Stimulated activated naive CD8-positive, alpha-beta T cell treated with anti-CD3 and anti-CD28 coated beads, Interleukin-15, Interleukin-2, amounts not matched to agents 100 U/mL and 50 U/mL, for 24 hours (primary cell): ENCODE measurements around the gene CARD14.
"Not testable (repeated sequence)": the region's sequence is repeated elsewhere in the genome, so short reads cannot be mapped to it uniquely, and the experiment has no call there.

ENCODE experiments used
- ATAC-seq: fragments of 150-1000 bp; cut with Tn5 transposase; one replicate; pipeline ENCODE4 v1.10.0; 2021
- DNase-seq: peaks from one replicate; pipeline ENCODE4 v3.0.0; 2021

The CARD14 gene

DNA sequence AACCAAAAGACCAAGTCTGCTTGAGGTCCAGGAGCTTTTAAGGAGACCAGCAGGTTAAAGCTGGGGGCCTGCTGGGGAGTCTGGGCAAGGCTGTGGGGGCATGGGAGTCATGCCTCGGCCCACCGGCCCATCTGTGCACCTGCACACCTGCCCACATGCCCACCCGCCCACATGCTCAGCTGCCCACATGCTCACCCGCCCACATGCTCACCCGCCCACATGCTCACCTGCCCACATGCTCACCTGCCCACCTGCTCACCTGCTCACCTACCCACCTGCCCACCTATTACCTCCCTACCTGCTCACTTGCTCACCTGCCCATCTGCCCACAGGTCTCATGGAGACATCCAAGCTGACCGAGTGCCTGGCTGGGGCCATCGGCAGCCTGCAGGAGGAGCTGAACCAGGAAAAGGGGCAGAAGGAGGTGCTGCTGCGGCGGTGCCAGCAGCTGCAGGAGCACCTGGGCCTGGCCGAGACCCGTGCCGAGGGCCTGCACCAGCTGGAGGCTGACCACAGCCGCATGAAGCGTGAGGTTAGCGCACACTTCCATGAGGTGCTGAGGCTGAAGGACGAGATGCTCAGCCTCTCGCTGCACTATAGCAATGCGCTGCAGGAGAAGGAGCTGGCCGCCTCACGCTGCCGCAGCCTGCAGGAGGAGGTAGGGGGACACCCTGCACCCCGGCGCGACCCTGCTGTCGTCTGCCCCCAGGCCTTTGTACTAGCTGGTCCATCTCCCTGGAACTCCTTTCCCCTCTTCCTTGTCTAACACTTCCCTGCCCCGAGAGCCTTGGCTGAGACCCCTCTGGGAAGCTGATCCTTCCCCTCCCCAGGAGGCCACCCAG is 14.0 kb downstream of the CARD14 start:
- no peak for ATAC-seq
- DNase-seq, result no peak

DNA sequence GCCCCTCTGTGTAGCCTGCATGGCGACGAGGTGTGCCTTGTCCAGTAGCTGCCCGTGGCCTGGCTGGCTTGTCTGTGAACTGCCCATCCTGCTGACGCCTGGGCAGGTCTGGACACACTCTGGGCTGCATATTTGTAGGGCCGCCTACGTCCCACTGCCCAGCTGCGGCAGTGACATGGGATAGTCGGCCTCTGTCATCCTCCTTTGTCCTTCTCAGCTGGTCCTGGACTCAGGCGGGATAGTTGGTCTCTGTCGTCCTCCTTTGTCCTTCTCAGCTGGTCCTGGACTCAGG is 14.5 kb downstream of the CARD14 start:
- ATAC-seq (no peak), DNase-seq (no peak)

DNA sequence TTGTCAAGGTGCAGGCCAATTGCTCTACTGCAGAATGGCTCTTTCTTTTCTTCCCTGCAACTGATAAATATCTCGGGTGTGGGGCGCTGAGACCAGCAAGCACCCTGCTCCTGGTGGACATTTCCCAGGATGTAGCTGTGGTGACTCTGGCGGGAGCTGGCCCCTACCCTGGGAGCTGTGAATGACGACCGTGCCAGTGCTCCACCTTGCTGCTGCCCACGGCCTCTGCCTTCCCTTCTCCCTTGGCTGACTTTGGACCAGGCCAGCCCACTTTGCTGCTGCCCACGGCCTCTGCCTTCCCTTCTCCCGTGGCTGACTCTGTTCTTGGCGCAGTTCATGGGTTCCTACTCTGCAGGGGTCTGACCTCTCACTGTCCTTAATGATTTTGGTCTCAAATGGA is 16.1 kb downstream of the CARD14 start:
- ATAC-seq (no peak), DNase-seq (no peak)

DNA sequence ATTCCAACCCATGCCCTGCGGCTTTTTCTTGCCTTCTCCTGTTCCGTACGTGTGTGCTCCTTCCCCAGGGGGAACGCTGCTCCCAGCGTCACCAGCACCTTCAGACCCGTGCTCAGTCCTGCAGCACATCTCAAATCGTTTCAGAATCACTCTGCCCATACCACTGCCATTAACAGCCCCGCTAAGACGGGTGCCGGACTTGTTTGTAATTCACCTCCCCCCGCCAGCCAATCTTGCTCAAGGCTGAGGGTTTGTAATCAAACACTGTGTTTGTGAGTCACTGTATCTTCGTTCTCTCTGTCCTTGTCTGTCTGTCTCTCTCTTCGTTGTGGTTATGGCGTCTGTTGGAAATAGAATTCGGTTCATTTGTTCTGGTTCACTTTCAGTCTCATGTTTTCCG is 17.3 kb downstream of the CARD14 start:
- DNase-seq (no peak), ATAC-seq (no peak)

DNA sequence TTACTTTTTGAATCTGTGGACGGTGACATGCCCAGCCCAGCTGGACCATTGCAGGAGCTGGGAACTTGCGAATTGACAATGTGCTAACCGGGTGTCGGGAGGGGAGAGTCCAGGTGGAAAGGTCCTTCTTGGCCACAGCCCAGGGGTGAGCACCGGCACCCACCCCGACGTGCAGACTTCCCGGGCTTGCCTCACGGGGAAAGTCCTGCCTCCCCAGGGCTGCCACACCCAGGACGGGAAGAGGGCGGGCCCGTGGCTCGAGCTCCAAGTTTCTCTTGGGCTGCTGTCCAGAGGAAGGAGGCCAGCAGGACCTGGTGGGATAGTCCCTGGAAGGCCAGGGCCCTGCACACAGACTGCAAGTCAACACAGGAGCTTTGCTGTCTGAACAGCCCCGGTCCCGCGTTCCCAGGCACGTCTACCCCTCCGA is 17.7 kb downstream of the CARD14 start:
- no peak for DNase-seq

DNA sequence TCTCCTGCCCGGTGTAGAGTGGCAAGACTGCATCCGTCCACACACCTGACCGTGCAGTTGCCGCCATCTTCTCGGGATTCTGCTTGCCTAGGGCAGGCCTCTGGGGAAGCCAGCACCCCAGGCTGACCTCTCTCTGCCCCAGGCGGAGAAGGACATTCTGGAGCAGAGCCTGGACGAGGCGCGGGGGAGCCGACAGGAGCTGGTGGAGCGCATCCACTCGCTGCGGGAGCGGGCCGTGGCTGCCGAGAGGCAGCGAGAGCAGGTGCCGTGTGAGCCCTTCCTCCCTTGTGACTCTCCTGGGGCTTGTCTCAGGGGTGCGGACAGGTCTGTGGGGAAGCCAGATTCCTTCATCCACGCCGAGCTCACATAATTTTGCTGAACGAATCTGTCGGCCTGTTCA is 19.8 kb downstream of the CARD14 start:
- ATAC-seq (no peak), DNase-seq (no peak)

More for the DNA sequence above, 17.7 kb downstream of the CARD14 start:
- no peak for ATAC-seq

DNA sequence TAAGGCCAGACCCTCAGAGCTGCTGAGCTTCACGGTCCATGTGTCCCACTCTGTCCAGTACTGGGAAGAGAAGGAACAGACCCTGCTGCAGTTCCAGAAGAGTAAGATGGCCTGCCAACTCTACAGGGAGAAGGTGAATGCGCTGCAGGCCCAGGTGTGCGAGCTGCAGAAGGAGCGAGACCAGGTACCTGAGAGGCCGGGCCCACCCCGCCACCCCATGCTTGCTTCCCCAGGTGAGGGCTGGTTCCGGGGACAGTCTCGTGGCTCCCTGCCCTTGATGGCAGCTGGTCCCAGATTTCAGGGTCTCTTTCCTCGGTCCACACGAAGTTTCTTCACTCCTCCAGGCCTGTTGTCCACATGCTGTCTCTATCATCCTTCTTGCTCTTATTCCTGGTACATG is 20.9 kb downstream of the CARD14 start:
- DNase-seq, result no peak
- no peak for ATAC-seq

DNA sequence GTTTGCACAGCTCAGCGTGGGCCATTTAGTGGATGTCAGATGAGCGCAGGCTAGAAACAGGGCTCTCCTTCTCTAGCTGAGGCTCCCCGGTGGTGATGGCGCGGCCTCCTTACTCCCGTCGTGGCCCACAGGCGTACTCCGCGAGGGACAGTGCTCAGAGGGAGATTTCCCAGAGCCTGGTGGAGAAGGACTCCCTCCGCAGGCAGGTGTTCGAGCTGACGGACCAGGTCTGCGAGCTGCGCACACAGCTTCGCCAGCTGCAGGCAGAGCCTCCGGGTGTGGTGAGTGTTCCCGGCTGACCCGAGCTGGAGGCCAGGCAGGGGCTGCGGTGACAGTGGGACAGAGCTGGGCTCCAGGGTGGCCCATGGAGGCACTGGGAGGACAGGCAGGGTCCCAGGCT is 21.4 kb downstream of the CARD14 start:
- DNase-seq (no peak), ATAC-seq (no peak)

DNA sequence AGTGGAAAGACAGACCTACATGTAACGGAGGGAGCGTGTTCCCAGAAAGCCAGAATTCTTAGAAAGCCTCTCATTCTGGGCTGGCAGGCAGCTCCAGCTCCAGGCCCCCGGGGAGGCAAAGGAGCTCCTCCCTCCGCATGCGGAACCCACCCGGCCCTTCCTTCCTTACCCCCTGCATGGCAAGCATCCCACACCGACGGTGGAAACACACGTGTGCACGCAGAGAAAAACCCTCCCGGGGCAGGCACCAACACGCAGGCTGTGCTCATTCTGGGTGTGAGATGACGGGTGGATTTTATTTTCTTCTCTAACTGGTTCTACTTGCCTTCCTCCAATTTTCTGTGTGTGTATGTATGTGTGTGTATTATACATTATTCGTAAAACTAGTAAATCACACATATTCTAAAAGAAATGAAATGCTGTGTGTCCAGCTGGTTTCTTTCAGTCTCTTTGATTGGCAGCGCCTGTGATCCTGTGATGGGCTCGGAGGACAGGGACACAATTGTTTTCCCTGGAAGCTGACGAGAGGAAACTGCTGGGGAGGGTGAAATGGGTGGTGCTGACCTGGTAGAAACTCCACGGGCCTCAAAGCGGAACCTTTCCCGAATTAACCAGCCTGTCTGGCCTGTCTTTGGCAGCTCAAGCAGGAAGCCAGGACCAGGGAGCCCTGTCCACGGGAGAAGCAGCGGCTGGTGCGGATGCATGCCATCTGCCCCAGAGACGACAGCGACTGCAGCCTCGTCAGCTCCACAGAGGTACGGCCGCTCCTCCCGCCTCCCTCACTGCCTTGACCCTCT is 22.2 kb downstream of the CARD14 start:
- DNase-seq (no peak), ATAC-seq (no peak)

DNA sequence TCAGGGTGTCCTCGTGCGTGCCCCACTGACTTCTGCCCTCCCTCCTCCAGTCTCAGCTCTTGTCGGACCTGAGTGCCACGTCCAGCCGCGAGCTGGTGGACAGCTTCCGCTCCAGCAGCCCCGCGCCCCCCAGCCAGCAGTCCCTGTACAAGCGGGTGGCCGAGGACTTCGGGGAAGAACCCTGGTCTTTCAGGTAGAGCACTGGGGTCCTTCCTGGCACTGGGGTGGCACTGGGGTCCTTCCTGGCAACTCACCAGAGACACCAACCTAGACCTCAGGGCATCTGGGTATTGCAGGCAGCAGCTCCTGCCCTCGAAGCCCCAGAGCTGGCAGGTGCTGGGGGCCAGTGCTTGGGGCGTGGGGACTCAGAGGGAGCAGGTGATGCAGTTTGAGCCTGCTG is 25.3 kb downstream of the CARD14 start:
- no peak for DNase-seq
- ATAC-seq, result no peak

DNA sequence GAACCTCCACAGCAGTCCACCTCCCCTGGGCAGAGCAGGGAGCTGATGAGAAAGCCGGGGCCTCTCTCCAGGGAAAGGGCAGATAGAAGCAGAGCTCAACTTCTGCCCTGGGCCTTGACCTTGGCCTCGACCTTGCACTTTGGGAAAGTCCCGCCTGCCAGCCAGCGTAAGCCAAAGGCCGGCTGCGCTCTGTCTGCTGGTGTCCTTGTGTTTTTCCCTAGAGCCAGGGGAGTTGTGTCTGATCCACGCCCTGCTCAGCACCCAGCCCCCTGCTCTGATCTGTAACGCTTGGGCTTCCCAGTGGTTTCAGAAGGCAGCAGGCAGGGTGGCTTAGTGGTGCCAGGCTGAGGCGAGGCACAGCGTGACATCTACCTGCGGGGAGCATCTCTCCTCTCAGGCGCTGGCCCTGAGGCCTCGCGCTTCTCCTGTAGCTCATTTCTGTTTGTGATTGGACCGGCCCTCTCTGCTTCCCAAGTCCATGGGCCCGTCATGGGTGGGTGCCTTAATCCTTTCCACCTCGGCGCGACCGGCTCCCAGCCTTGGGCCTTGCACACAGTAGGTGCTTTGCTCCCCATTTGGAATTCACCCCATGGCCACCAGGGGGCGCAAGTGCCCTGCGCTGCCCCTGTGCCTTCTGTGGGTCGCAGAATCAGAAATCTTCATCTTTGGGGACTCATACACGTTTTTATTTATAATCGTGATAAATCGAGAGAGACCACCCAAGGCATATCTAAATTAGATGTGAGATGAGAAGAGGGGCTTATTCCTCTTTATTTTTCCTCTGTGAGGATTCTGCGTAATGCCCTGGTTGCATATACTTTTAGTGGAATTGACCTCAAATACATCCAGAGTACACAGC is 26.1 kb downstream of the CARD14 start:
- DNase-seq (peak; percentile 67), ATAC-seq (no peak)

DNA sequence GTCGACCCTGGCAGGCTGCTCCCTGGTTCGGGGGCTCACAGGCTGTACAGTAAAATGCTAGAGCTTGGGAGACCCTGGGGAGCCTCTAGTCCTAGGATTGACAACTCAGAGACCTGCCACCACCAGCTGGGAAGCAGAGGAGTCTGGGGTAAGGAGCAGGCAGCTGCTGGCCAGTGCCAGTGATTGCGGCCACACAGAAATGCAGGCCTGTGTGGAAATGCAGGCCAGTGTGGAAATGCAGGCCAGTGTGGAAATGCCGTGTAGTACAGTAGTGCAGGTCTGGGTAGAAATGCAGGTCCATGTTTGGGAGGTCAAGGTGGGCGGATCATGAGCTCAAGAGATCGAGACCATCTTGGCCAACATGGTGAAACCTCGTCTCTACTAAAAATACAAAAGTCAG is 26.8 kb downstream of the CARD14 start:
- ATAC-seq (no peak), DNase-seq (no peak)

DNA sequence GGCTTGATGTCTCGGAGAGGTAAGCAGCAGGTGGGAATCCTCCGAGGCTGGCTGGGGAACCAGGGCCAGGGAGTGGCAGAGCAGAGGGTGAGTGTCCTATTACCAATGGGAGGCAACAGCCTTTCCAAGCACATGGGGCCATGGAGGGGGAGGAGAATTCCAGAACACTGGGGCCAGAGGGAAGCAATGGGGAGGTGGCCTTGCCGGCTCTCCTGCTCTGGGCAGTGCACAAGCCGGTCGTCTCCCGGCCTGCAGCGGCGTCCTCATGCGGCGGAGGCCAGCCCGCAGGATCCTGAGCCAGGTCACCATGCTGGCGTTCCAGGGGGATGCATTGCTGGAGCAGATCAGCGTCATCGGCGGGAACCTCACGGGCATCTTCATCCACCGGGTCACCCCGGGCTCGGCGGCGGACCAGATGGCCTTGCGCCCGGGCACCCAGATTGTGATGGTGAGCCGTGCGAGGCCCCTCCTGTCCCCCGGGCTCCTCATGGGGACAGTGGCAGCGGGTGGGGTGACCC is 28.4 kb downstream of the CARD14 start:
- ATAC-seq, result no peak
- no peak for DNase-seq

DNA sequence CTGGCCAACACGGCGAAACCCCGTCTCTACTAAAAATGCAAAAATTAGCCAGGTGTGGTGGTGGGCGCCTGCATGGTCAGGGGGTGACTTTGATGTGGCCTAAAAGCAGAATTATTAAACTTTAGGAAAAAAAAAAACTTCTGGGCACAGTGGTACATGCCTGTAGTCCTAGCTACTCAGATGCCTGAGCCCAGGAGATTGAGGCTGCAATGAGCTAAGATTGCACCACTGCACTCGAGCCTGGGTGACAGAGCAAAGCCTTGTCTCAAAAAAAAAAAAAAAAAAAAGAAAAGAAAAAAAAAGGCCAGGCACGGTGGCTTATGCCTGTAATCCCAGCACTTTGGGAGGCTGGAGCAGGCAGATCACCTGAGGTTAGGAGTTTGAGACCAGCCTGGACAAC is 29.5 kb downstream of the CARD14 start:
- ATAC-seq, DNase-seq: not testable (repeated sequence)

DNA sequence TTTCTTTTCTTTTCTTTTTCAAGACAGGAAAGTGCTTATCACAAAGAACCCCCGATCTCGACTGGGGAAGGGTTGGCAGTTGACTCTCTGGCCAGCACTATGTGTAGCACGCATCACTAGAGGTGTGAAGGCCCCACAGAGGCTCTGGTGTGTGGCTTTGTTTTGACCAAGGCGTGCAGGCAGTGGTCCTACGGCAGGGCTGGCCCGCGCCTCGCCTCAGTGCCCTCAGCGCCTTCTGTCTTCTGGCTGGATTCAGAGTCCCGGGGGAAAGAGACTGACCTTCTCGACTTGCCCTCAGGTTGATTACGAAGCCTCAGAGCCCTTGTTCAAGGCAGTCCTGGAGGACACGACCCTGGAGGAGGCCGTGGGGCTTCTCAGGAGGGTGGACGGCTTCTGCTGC is 31.6 kb downstream of the CARD14 start:
- DNase-seq (no peak), ATAC-seq (no peak)

DNA sequence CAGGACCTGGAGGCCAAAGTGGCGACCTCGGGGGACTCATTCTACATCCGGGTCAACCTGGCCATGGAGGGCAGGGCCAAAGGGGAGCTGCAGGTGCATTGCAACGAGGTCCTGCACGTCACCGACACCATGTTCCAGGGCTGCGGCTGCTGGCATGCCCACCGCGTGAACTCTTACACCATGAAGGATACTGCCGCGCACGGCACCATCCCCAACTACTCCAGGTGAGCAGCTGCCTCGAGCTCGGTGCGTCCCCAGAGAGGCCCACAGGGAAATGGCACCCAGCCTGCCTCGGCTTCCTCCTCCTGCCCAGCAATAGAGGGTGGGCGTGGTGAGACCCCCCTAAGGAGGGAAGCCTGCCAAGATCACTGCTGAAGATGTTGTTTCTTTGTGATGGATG is 32.4 kb downstream of the CARD14 start:
- DNase-seq (no peak), ATAC-seq (no peak)

DNA sequence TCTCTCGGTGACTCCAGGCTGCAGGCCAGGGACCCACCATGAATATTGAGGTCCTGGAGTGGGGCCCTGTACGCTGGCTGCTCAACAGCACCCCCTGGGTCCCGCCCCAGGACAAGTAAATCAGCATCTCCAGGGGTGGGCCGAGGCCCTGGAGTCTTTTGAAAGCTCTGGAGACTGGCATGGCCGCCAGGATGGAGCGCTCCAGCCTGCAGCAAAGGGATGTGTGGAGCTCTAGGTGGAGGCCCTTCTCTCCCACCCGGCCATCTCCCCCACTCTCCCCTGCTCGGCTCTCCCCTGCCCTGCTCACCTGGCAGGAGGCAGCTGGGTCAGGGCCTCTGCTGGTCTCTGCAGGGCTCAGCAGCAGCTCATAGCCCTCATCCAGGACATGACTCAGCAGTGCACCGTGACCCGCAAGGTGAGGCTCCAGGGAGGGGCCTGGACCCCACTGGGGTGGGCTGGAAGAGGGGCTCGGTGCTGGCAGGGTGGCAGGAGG is 33.7 kb downstream of the CARD14 start:
- ATAC-seq (no peak), DNase-seq (no peak)

DNA sequence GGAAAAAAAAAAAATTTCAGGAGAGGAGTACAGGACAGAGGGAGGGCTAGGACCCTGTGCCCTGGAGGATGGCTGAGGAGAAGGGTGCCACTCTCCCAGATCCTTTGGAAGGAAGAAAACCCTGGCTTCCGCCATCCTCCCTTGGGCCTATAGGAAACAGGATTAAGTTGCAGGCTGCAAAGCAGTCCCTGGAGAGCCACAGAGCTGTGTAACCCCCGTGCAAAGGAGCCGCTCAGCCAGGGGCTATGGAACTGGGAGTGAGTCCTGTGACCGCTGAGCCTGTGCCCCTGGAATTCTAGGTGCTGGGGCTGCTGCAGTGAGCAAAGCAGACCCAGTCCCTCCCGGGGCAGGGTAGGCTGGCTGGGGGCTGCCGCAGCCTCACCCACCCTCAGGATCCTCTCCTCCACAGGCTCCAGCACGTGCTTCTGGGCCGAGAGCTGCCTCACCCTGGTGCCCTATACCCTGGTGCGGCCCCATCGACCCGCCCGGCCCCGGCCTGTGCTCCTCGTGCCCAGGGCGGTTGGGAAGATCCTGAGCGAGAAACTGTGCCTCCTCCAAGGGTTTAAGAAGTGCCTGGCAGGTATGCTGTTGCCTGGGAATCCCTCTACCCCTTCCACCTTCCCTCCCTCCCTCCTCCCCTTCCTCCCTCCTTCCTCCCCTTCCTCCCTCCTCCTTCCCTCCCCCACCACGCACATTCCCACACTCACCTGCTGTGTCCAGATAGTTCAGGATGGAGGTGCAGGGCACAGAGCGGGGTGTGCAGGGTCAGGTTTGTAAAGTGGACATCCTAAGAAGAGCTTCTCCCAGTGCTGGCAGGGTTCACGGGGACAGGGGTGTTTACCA is 35.0 kb downstream of the CARD14 start:
- ATAC-seq (no peak), DNase-seq (no peak)

DNA sequence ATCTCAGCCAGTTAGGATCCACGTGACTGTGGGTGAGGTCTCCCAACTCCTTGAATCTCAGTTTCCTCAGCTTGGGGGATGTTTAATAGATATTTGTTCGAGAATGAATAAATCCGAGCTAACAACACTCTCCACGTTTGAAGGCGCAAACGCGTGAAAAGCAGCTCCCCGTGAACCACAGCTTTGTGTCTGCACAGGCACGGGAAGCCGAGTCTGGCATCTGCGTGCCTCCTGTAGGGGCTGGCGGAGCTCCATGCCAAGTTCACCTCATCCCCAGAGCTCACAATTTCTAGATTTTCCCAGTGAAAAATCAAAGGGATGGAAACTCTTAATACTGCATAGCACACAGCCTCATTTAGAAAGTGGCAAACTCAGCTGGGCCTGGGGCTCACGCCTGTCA is 36.0 kb downstream of the CARD14 start:
- no peak for ATAC-seq

DNA sequence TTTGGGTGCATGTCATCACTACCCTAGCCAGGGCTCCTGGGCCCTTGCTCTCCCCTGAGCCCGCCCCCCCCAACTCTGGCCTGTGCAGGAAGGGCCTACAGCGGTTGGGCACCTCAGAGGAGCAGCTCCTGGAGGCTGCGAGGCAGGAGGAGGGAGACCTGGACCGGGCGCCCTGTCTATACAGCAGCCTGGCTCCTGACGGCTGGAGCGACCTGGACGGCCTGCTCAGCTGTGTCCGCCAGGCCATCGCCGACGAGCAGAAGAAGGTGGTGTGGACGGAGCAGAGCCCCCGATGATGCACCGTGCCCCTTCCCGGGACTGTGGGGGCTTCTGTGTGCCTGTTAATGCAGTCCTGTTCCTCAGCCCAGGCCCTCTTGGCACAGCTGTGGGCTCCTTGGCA is 38.2 kb downstream of the CARD14 start:
- DNase-seq (no peak), ATAC-seq (no peak)

More for the DNA sequence above, 36.0 kb downstream of the CARD14 start:
- no peak for DNase-seq

DNA sequence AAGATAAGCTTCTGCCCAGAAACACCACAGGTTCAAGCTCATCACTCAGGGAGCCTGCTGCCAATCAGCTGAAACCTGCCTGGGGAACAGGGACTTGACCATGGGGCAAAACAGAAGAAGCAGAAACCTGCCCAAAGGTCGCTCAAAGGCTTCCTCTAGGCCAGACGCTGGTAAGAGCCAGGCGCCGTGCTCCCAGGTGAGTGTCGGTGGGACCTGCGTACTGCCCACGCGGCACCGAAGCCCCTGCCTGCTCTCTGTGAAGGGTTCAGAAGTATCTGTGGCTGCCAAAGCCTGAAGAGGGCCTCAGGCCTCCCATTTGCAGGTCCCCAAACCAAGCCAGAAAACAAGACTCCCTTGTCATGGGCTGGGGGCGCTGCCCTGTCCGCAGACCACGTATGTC is 39.9 kb downstream of the CARD14 start:
- ATAC-seq (no peak), DNase-seq (no peak)
